Caki2 (cell line): ENCODE results near the gene SMAD4. TPM values are rescaled to one million over a fixed set of nuclear protein-coding genes. Genes with fewer than 3 reads are reported as not detected.
"Not testable (repeated sequence)": the region's sequence is repeated elsewhere in the genome, so short reads cannot be mapped to it uniquely, and the experiment has no call there.

Source experiments
- DNase-seq: peaks from one replicate; pipeline ENCODE4 v3.0.0-alpha.2; 2015; ENCODE audit warnings: low read depth
- in situ Hi-C: cut with HindIII; loops from 2 replicates; pipeline ENCODE4 v1.10.0; 2016; ENCODE audit warnings: low sequenced_read_pairs, low pct_unique_long_range_greater_than_20kb, mixed read lengths
- total RNA-seq: library from RNA; depleted of rRNA; stranded (reverse); fragments of >200 nt; shearing (Covaris generic); gene quantifications from 2 replicates; pipeline ENCODE4 v1.2.3, GENCODE V29; 2014; ENCODE audit warnings: low replicate concordance

Gene SMAD4
- total RNA-seq, 1 experiment from 2014 or later: 48.9 TPM

- DNase-seq: no peak
- in situ Hi-C loops: no loop called here
Observed at GRCh38 chr18:51097021-51097822, 67.2 kb downstream of the SMAD4 start.

- no peak for DNase-seq
- in situ Hi-C loops: no loop called here
Observed at GRCh38 chr18:51098082-51098481, 68.1 kb downstream of the SMAD4 start.

GRCh38 chr18:51098513-51098912 is 68.5 kb downstream of the SMAD4 start:
- DNase-seq: no peak
- in situ Hi-C loops: no loop called here

GRCh38 chr18:51100385-51101120 is 70.5 kb downstream of the SMAD4 start:
- DNase-seq: no peak
- in situ Hi-C loops: no loop called here

GRCh38 chr18:51107082-51107481 is 77.1 kb downstream of the SMAD4 start:
- in situ Hi-C loops: no loop called here
- no peak for DNase-seq

GRCh38 chr18:51107598-51108305 is 77.7 kb downstream of the SMAD4 start:
- in situ Hi-C loops: no loop called here
- DNase-seq: peak; percentile 21

- no peak for DNase-seq
- in situ Hi-C loops: no loop called here
Observed at GRCh38 chr18:51108330-51108729, 78.3 kb downstream of the SMAD4 start.

- DNase-seq: no peak
- in situ Hi-C loops: no loop called here
Observed at GRCh38 chr18:51110073-51110797, 80.2 kb downstream of the SMAD4 start.

- in situ Hi-C loops, DNase-seq: not testable (repeated sequence)
Observed at GRCh38 chr18:51111633-51112355, 81.8 kb downstream of the SMAD4 start.

GRCh38 chr18:51116996-51117395 is 87.0 kb downstream of the SMAD4 start:
- in situ Hi-C loops, DNase-seq: not testable (repeated sequence)

GRCh38 chr18:51119561-51119960 is 89.5 kb downstream of the SMAD4 start:
- DNase-seq, in situ Hi-C loops: not testable (repeated sequence)

- in situ Hi-C loops: not testable (repeated sequence)
Observed at GRCh38 chr18:51119976-51120375, 90.0 kb downstream of the SMAD4 start.

GRCh38 chr18:51120809-51121596 is 91.0 kb downstream of the SMAD4 start:
- in situ Hi-C loops: no loop called here
- DNase-seq: no peak

More at GRCh38 chr18:51119976-51120375, 90.0 kb downstream of the SMAD4 start:
- DNase-seq: not testable (repeated sequence)

- in situ Hi-C loops: no loop called here
- no peak for DNase-seq
Observed at GRCh38 chr18:51121597-51121857, 91.5 kb downstream of the SMAD4 start.

- in situ Hi-C loops: no loop called here
- no peak for DNase-seq
Observed at GRCh38 chr18:51122266-51123045, 92.4 kb downstream of the SMAD4 start.

- DNase-seq: no peak
- in situ Hi-C loops: no loop called here
Observed at GRCh38 chr18:51123046-51123395, 93.0 kb downstream of the SMAD4 start.

- no peak for DNase-seq
- in situ Hi-C loops: no loop called here
Observed at GRCh38 chr18:51123481-51123880, 93.5 kb downstream of the SMAD4 start.
